OCI-LY7 (cell line): ENCODE data around the gene ZNF146.

Experiments
- CTCF ChIP-seq: fragments of 200-600 bp; sonication (generic); conservative IDR thresholded peaks from 2 replicates; pipeline ENCODE4 v1.5.1; 2014; ENCODE audit warnings: mild to moderate bottlenecking, antibody characterized with exemption, low read length, moderate library complexity, mixed read lengths
- EZH2phosphoT487 ChIP-seq: fragments of 200-600 bp; sonication (generic); IDR thresholded peaks from 2 replicates; pipeline ENCODE4 v1.6.1; 2018; ENCODE audit warnings: low read depth, borderline replicate concordance, mild to moderate bottlenecking, mixed run types, antibody characterized with exemption, low read length, moderate library complexity, mixed read lengths

GRCh38 chr19:36267061-36267845, 52.3 kb downstream of the ZNF146 start:
- TF ChIP-seq CTCF (no peak), EZH2phosphoT487 (no peak)
